OCI-LY1 (cell line): ENCODE results near the gene LRP6.

Source experiments
- EZH2 ChIP-seq: fragments of 200-600 bp; sonication (generic), shearing (Covaris generic); IDR thresholded peaks from 2 replicates; pipeline ENCODE4 v1.8.0; 2017; ENCODE audit warnings: borderline replicate concordance, mixed run types, mild to moderate bottlenecking, antibody characterized with exemption, low read length, moderate library complexity, mixed read lengths
- TF ChIP-seq, protein P1 (sequence below): fragments of 200-600 bp; sonication (generic), shearing (Covaris generic); IDR thresholded peaks from 2 replicates; pipeline ENCODE4 v1.5.1; 2017; ENCODE audit warnings: mild to moderate bottlenecking, antibody characterized with exemption, low read length, moderate library complexity, mixed read lengths

DNA sequence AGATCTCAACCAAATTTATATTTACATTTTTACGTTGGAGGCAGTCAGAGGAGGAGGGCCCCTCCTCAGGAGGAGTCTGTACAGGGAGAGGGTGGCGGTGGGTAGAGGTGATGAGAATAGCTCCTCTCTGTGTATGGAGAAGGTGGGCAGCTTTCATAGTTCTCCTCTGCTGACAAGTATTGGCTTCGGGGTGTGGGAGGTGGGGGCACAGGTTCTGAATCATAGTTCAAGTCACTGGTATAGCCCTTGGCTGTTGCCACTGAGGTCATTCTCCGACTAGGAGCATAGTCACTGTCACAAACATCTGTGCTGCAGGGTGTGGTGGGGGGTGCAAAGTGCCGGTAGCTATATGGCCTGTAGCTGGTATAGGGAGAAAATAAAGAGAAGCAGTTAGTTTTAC, 145.8 kb downstream of the LRP6 start:
- TF ChIP-seq, protein P1, sequence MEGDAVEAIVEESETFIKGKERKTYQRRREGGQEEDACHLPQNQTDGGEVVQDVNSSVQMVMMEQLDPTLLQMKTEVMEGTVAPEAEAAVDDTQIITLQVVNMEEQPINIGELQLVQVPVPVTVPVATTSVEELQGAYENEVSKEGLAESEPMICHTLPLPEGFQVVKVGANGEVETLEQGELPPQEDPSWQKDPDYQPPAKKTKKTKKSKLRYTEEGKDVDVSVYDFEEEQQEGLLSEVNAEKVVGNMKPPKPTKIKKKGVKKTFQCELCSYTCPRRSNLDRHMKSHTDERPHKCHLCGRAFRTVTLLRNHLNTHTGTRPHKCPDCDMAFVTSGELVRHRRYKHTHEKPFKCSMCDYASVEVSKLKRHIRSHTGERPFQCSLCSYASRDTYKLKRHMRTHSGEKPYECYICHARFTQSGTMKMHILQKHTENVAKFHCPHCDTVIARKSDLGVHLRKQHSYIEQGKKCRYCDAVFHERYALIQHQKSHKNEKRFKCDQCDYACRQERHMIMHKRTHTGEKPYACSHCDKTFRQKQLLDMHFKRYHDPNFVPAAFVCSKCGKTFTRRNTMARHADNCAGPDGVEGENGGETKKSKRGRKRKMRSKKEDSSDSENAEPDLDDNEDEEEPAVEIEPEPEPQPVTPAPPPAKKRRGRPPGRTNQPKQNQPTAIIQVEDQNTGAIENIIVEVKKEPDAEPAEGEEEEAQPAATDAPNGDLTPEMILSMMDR = no peak
- TF ChIP-seq EZH2 = no peak
